Stimulated activated CD8-positive, alpha-beta memory T cell treated with anti-CD3 and anti-CD28 coated beads, Interleukin-12 subunit alpha, Interleukin-12 subunit beta, amount 100 ng/mL, for 4 hours (primary cell): ENCODE data around the gene COG7.

Experiments
- DNase-seq: peaks from one replicate; pipeline ENCODE4 v3.0.0-alpha.2; 2020; ENCODE audit warnings: low read depth

The COG7 gene

DNA sequence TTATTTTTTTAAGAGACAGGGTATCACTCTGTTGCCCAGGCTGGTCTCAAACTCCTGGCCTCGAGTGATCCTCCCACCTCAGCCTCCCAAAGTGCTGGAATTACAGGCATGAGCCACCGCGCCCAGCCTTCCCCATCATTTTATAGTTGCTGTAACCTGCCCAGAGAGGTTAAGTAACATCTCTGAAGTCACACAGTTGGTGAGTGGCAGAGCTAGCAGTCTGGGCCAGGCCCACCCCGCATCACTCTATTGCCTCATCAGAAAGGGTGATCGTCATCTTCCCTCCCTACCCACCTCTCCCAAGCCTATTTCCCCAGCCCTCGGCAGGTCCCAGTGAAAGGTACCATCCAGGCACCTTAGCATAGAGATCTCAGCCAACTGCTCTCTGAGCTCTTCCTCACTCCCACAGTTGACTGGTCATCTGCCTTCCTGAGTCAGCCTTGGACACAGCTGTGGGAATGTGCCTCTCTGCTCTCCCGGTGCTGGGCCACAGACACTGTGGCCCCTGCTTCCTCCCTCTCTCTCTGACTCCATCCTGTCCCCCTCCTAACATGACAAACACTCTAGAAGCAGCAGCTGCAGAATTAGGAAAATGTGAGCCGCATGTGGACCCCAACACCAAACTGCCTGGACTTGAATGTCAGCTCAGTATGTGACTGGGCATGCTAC lies 93.8 kb downstream of the COG7 start:
- no peak for DNase-seq

DNA sequence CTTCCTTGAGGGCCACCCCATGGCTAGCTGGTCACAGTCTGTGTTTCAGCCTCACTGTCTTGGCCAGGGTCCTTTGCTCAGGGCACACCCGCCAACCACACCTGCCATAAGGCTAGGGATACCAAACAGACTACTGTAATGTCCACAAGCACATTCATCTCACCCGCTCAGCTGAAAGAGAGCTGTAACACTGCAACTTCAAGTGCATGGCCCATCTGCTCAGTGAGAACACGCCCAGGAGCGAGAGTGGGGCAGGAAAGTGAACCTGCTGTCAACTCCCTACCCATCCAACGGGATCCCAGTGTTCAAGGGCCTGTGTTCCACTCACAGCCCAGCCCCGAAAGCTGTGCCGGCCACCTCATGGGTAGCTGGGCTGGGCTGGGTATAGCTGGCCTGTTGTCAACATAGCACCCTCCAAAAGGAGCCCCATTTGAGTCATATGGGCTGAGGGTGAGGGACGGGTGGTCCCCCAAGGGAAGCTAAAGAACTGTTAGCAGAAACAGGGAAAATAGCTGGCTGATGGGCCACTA lies 95.2 kb downstream of the COG7 start:
- DNase-seq = no peak

DNA sequence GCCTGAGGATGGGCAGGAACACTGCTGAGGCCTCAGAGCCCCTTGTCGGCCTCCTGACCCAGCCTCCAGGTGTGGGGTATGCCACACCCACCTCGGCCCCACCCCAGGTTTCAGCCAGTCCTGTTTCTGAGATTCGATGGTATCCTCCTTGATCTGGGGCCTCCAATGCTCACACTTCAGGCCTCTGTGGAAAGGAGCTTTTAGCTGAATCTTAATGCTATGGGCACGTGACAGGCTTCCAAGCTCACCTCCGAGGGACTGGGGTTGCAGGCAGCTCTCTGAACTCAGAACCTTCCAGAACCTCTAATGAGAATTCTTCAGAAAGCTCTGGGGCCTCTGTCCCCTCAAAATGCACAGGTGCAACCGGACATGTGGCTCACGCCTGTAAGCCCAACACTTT lies 96.0 kb downstream of the COG7 start:
- no peak for DNase-seq

DNA sequence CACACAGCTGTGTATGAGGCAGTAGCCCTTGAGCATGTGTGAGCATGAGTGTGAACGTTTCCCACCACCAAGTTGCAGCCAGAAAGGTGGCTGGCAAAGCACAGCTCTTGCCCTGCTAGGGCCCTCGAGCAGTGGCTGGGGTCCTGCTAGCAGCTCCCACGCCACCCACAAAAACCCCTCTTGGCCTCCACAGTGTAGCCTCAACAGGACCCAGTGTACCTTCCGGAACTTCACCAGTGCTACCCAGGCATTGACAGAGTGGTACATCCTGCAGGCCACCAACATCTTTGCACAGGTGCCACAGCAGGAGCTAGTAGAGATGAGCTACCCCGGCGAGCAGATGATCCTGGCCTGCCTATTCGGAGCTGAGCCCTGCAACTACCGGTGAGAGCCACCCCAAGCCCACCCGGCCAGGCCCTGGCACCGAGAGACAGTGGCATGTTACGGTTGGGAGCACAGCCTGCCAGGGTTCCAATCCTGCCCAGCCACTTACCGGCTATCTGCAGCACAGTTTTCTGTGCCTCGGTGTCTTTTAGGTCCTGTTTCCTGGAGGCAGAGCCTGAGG lies 97.8 kb downstream of the COG7 start:
- DNase-seq = no peak

DNA sequence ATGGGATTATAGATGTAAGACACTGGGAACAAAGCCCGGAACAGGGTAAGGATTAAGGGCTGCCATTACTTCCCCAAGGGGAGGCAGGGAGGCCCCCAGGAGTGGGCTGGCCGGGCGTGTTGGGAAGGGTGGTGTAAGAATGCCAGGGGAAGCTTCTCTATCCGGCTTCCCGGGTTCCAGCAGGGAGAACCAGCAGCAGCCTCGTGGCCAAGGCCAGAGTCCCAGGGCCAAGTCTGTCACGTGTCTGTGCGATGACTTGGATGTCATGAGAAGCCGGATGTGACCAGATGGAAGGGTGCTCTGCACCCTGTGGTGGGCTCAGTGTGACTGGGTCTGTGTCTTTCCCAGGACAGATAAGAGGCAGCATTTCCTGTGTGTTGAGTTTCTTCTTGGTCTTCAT lies 98.7 kb downstream of the COG7 start:
- no peak for DNase-seq

DNA sequence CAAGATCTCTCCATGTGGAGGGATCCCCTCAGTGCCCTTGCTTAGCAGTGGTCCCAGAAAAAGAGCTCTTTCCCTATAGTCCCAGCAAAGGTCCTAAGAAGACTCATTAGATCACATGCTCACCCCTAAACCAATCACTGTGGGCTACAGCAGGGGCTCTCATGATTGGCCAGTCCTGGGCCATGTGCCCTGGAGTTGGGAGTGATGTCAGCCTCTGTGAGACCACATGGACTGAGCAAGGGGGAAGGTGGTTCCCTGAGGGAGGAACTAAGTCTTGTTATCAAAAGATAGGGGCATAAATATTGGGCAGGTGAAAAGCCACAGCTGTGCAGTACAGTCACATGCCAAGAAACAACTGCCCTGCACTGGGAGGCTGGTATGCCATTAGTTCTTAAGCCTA lies 99.5 kb downstream of the COG7 start:
- no peak for DNase-seq

DNA sequence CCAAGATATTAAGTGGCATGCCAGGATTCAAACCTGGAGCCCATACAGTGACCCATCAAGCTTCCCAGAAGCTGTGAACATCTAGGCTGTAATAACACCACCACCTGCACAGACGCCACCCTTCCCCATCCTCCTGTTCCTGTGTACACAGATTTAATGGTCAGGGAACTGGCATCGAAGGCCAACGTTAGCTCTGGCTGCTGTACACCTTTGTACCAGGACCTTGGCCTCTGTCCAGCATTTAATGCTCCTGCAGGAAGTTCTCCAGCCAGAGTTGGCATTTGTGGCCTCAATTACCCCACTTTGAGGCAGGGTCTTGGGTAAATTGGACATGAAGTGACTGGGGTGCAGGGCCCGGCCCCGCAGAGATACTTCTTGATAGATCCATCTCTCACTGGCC lies 101.6 kb downstream of the COG7 start:
- no peak for DNase-seq

DNA sequence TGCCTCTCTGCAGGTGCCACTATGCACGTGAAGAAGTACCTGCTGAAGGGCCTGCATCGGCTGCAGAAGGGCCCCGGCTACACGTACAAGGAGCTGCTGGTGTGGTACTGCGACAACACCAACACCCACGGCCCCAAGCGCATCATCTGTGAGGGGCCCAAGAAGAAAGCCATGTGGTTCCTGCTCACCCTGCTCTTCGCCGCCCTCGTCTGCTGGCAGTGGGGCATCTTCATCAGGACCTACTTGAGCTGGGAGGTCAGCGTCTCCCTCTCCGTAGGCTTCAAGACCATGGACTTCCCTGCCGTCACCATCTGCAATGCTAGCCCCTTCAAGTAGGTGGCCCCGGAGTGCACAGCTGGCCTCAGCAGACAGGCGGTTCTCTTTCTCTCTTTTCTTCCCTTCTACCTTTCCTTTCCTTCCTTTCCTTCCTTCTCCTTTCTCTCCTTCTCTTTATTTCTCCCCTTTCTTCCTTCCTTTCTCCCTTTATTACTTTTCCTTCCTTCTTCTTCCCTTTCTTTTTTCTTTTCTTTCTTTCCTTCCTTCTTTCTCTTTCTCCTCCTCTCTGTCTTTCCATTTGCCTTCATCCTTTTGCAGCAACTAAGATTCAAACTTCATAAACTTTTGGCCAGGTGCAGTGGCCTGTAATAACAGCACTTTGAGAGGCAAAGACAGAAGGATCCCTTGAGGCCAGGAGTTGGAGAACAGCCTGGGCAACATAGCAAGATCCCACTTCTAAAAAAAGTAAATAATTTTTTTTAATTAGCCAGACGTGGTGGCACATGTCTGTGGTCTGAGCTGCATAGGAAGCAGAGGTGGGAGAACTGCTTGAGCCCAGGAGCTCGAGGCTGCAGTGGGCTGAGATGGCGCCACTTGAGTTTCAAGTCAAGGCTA lies 104.2 kb downstream of the COG7 start:
- DNase-seq = no peak

DNA sequence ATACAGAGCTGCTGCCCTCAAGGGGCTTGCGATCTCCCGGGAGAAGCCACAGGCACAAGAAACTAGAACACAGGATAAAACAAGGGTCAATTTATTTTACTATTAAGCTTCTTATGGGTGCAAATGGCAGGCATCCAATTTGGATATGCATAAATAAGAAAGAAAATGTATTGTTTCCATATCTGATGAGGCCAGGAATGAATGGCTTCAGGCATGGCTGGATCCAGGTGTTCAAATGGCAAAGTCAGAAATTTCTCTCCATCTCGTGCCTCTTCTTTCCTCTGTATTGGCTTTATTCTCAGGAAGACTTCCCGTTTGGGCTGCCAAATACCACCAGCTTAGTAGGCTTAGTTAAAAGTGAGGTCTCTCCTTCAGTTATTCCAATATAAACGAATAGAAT lies 107.8 kb downstream of the COG7 start:
- DNase-seq = no peak

DNA sequence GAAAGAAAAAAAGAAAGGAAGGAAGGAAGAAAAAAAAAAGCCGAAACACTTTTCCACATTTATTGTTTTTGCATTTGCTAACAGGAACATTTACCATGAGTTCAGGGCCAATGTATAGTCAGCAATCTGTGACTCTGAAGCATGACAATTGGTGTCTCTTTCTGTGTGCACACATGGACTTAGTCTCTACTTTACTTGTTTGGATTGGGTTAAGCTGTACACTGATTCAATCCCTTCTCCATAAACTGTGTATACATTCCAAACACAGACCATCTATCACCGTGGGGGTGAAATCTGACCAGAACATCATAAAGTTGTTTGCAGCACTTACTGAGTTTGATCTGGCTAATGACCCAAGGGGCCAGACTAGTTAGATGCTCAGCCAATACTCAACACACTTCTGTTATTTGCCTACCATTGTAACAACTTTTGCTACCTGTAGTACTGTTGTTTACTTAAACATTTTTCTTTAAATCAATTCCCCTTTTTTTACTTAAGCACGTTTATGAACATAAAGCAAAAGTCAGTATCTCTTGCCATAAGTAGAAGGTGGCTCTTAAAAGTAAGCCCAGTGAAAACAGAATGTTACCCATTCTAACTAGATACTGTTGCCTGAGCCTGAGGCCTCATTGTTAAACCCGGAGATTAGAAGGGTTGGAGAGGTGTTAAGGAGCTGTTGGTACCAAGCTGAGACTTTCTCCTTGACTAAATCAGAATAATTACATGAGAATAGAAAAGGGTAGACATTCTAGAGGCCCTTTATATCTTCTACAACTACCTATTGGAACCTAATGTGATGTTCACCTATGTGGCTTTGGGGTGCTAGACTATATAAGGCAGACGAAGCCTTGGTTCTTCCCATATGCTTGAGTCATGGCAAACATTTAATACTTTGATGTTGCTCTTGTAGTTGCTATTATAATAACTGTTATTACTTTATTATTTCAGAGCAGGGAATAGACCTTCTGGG lies 109.1 kb downstream of the COG7 start:
- no peak for DNase-seq

DNA sequence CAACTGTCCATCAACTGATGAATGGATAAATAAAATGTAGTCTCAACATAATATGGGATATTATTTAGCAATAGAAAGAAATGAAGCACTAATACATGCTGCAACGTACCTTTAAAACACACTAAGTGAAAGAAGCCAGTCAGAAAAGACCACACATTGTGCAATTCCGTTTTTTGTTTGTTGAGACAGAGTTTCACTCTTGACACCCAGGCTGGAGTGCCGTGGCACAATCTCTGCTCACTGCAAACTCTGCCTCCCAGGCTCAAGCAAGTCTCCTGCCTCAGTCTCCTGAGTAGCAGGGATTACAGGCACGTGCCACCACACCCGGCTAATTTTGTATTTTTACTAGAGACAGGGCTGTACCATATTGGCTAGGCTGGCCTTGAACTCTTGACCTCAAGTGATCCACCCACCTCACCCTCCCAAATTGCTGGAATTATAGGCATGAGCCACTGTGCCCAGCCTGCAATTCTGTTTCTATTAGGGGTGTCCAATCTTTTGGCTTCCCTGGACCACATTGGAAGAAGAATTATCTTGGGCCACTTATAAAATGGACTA lies 110.8 kb downstream of the COG7 start:
- no peak for DNase-seq

DNA sequence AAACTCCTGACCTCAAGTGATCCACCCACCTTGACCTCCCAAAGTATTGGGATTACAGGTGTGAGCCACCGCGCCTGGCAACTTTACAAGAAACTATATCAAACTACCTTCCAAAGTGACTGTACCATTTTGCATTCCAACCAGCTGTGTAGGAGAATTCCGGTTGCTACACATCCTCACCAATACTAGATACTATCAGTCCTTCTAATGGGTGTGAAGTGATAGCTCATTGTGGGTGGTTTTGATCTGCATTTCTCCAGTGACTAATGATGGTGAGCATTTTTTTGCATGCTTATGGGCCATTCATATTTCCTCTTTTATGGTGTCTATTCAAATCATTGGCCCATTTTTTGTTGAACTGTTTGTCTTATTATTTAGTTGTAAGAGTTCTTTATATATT lies 113.2 kb downstream of the COG7 start:
- DNase-seq = no peak
